A673 (cell line): ENCODE measurements around the gene MYD88. TPM values are rescaled to one million over a fixed set of nuclear protein-coding genes. Genes with fewer than 3 reads are reported as not detected.

ENCODE experiments used
- BruUV-seq: library from RNA; stranded (reverse); fragments of 400-500 nt; replicated peaks from 2 replicates; lab custom pipeline; 2021; lab: Mats Ljungman, UMichigan
- CTCF ChIA-PET: fragments of 300-600 bp; sonication (Branson Sonifier 250); formaldehyde crosslinking; loops from one replicate; lab custom pipeline; 2022; ENCODE audit warnings: antibody characterized with exemption; lab: Charles Lee
- POLR2A ChIA-PET: fragments of 300-600 bp; sonication (Branson Sonifier 250); formaldehyde crosslinking; loops from one replicate; lab custom pipeline; 2022; ENCODE audit warnings: antibody characterized with exemption; ENCODE audit not compliant: low non-redundant PET; lab: Charles Lee
- DNase-seq: peaks from one replicate; pipeline ENCODE4 v3.0.0-alpha.2; 2015; ENCODE audit warnings: low spot score
- H3K27ac ChIP-seq: fragments of 200-600 bp; sonication (generic); 2 replicates; pipeline ENCODE4 v1.5.1; 2016; ENCODE audit warnings: mixed run types, low read depth, mild to moderate bottlenecking, mixed read lengths, antibody characterized with exemption, low read length; ENCODE audit not compliant: poor library complexity, severe bottlenecking
- H3K27me3 ChIP-seq: fragments of 200-600 bp; sonication (generic); replicated peaks from 2 replicates; pipeline ENCODE4 v1.6.1; 2017; ENCODE audit warnings: mixed run types, low read depth, mild to moderate bottlenecking, mixed read lengths, antibody characterized with exemption, low read length; ENCODE audit not compliant: insufficient read depth, poor library complexity
- H3K36me3 ChIP-seq: fragments of 200-600 bp; sonication (generic); 2 replicates; pipeline ENCODE4 v1.6.1; 2016; ENCODE audit warnings: mixed run types, mild to moderate bottlenecking, mixed read lengths, antibody characterized with exemption, low read length; ENCODE audit not compliant: insufficient read depth, poor library complexity, severe bottlenecking
- H3K4me1 ChIP-seq: fragments of 200-600 bp; sonication (generic); 2 replicates; pipeline ENCODE4 v1.6.1; 2017; ENCODE audit warnings: mixed run types, mild to moderate bottlenecking, mixed read lengths, antibody characterized with exemption, low read length; ENCODE audit not compliant: insufficient read depth, poor library complexity, severe bottlenecking
- H3K4me3 ChIP-seq: fragments of 200-600 bp; sonication (generic); 2 replicates; pipeline ENCODE4 v1.5.1; 2016; ENCODE audit warnings: low read depth, mixed run types, mild to moderate bottlenecking, mixed read lengths, low read length; ENCODE audit not compliant: poor library complexity, severe bottlenecking
- H3K9me3 ChIP-seq: fragments of 200-600 bp; sonication (generic); 2 replicates; pipeline ENCODE4 v1.6.1; 2016; ENCODE audit warnings: mixed run types, low read depth, mild to moderate bottlenecking, mixed read lengths, antibody characterized with exemption, low read length; ENCODE audit not compliant: poor library complexity, severe bottlenecking
- EZH2 ChIP-seq: fragments of 200-600 bp; sonication (generic); IDR thresholded peaks from 2 replicates; pipeline ENCODE4 v1.6.1; 2017; ENCODE audit warnings: borderline replicate concordance, low read depth, mild to moderate bottlenecking, mixed read lengths, antibody characterized with exemption, low read length; ENCODE audit not compliant: poor library complexity, severe bottlenecking
- intact Hi-C: fragments of 100-400 bp; cut with micrococcal nuclease; formaldehyde crosslinking; loops from one replicate; pipeline ENCODE4 v1.10.0; 2022; ENCODE audit not compliant: unreplicated experiment
- total RNA-seq: library from RNA; stranded (reverse); gene quantifications from 2 replicates; pipeline ENCODE4 v1.2.3, GENCODE V29; 2021
- TF ChIP-seq, protein P1 (sequence below): fragments of 300-800, 200-600 bp; sonication (generic); conservative IDR thresholded peaks from 2 replicates; pipeline ENCODE4 v1.5.1; 2017; ENCODE audit warnings: low read depth, mild to moderate bottlenecking, antibody characterized with exemption, low read length, moderate library complexity, mixed read lengths

MYD88 gene
- total RNA-seq, 1 experiment from 2014 or later, result 11.9 TPM

DNA sequence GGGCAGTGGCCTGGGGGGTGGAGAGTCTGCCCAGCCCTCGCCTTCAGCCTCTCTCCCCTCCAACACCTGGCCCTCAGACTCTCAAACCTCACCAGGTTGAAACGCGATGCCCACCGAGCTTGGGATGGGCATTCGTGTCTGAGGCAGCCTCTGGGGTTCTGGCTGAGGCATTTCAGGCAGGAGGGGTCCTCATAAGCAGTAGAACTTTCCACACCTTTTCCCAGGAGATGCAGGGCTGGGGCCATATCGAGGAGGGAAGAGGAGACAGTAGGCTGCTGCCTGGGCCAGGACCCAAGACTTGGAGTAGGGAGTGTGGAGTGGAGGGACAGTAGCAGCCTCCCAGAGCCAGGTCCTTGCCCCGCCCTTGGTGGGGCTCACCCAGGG, 26.1 kb upstream of the MYD88 start:
- no peak for DNase-seq
- POLR2A ChIA-PET, result no interaction called here
- Histone ChIP-seq H3K27me3 (no peaks in the 10 kb centered on the region), H3K4me3 (no peak overlapping the region), H3K36me3 (no peaks in the 10 kb centered on the region), H3K9me3 (no peaks in the 10 kb centered on the region), H3K4me1 (no peaks in the 10 kb centered on the region), H3K27ac (no peak overlapping the region)
- TF ChIP-seq, protein P1, sequence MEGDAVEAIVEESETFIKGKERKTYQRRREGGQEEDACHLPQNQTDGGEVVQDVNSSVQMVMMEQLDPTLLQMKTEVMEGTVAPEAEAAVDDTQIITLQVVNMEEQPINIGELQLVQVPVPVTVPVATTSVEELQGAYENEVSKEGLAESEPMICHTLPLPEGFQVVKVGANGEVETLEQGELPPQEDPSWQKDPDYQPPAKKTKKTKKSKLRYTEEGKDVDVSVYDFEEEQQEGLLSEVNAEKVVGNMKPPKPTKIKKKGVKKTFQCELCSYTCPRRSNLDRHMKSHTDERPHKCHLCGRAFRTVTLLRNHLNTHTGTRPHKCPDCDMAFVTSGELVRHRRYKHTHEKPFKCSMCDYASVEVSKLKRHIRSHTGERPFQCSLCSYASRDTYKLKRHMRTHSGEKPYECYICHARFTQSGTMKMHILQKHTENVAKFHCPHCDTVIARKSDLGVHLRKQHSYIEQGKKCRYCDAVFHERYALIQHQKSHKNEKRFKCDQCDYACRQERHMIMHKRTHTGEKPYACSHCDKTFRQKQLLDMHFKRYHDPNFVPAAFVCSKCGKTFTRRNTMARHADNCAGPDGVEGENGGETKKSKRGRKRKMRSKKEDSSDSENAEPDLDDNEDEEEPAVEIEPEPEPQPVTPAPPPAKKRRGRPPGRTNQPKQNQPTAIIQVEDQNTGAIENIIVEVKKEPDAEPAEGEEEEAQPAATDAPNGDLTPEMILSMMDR, result no peak
- no peak for TF ChIP-seq EZH2
- BruUV-seq, result no TSS peak
- intact Hi-C loops, result loop anchor here (10.0 kb wide), 1 partner anchor 172 kb away; the partner anchor contains the start of gene SLC22A14
- CTCF ChIA-PET, result no interaction called here

DNA sequence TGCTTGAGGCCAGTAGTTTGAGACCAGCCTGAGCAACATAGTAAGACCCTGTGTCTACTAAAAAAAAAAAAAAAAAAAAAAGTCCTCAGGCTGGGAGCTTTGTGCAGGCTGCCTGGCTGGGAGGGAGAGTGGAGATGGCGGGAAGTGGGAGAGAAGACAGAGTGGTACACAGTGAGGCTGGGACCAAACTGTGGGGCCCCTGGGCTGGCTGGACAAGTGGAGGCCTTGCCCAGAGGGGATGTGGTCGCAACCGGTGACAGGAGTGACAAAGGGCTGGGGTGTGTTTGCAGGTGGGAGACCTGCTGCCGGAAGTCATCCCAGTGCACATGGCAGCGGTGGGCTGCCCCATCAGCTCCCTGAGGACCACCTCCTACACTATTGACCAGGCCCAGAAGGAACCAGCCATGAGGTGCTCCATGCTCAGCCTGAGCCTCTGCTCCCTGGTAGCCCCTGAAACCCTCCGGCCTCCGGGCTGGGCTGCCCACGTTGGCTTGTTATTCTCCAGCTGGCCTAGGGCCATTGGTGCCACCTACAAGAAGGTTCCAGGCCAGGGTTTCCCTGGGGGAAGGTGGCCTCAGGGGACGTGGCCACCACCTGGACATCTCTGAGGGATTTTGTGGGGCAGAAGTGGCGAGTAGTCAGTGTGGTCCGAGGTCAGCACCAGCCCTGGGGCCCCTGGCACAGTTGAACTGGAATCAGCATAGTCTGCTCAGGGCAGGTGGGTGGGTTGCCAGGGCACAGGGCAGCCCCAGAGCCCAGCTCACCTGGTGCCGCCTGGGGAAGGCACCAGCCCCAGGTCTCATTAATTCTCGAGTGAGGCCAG, 24.2 kb upstream of the MYD88 start:
- no peak for TF ChIP-seq EZH2
- TF ChIP-seq, protein P1, result no peak
- Histone ChIP-seq H3K4me1 (no peaks in the 10 kb centered on the region), H3K9me3 (no peaks in the 10 kb centered on the region), H3K27ac (no peak overlapping the region), H3K4me3 (no peak overlapping the region), H3K36me3 (no peaks in the 10 kb centered on the region), H3K27me3 (no peaks in the 10 kb centered on the region)
- no TSS peak for BruUV-seq
- intact Hi-C loops, result loop anchor here (10.0 kb wide), 1 partner anchor 171 kb away; the partner anchor contains the start of gene SLC22A14
- no peak for DNase-seq
- CTCF ChIA-PET, result no interaction called here
- POLR2A ChIA-PET, result no interaction called here

DNA sequence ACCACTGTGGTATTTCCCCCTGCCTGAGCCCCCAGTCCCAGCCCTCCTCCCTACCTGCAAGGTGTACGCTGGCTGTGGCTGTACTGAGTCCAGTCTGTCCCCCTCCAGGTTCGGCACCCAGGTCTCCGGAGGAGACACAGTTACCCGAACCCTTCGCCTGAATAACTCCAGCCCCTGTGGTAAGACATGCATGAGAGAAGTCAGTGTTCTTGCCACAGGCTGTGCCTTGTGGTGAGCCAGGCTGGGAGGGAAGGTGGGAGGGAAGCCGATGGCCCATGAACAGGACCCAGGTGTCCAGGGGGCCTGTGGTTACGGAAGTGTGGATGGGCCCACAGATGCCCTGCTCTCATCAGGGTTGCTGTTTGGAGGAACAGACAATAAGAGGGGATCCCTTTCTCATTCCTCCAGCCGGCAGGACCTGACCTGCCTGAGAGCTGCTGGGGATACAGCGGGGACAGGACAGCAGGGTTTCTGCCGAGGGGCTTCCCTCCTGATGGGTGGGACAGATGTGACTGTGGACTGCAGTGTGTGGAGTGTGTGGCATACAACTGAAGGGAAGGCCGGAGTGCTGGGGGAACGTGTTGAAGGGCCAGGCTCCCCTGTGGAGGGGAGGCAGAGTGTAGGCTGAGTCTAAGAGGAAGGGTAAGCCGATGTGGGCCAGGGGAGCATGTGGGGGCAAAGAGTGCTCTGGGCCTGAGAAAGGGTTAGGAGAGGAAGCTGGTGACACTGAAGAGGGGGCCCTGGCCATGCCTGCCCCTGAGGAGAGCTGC, 23.4 kb upstream of the MYD88 start:
- Histone ChIP-seq H3K36me3 (no peaks in the 10 kb centered on the region), H3K4me1 (no peaks in the 10 kb centered on the region), H3K4me3 (no peak overlapping the region), H3K27me3 (no peaks in the 10 kb centered on the region), H3K9me3 (no peaks in the 10 kb centered on the region), H3K27ac (no peak overlapping the region)
- no peak for DNase-seq
- BruUV-seq, result no TSS peak
- ChIA-PET POLR2A (no interaction called here), CTCF (no interaction called here)
- intact Hi-C loops, result loop anchor here (5.0 to 10.0 kb wide), 2 partner anchors 170 to 367 kb away; partner anchors contain the start of gene SLC22A14
- TF ChIP-seq EZH2, result no peak
- TF ChIP-seq, protein P1, result no peak
